OCI-LY7 (cell line): Measurements from ENCODE around the gene TPM2. TPM values are rescaled to one million over a fixed set of nuclear protein-coding genes. Genes with fewer than 3 reads are reported as not detected.

Source experiments
- BruUV-seq: library from RNA; stranded (reverse); fragments of 400-500 nt; replicated peaks from 2 replicates; lab custom pipeline; 2021; lab: Mats Ljungman, UMichigan
- CTCF ChIA-PET: fragments of 300-600 bp; sonication (Branson Sonifier 250); formaldehyde crosslinking; loops from one replicate; lab custom pipeline; 2022; ENCODE audit warnings: antibody characterized with exemption; ENCODE audit not compliant: unreplicated experiment; lab: Charles Lee
- POLR2A ChIA-PET: fragments of 300-600 bp; sonication (Branson Sonifier 250); formaldehyde crosslinking; loops from one replicate; lab custom pipeline; 2022; ENCODE audit warnings: antibody characterized with exemption; lab: Charles Lee
- DNase-seq: peaks from one replicate; pipeline ENCODE4 v3.0.0-alpha.2; 2015; ENCODE audit warnings: low spot score
- H2AFZ ChIP-seq: fragments of 200-600 bp; sonication (generic), shearing (Covaris generic); 2 replicates; pipeline ENCODE4 v1.6.1; 2014; ENCODE audit warnings: mild to moderate bottlenecking, antibody characterized with exemption, low read length, moderate library complexity
- H3K27ac ChIP-seq: fragments of 200-600 bp; sonication (generic); 2 replicates; pipeline ENCODE4 v1.5.1; 2014; ENCODE audit warnings: mixed run types, low read depth, mild to moderate bottlenecking, moderate library complexity, low read length, inconsistent platforms; ENCODE audit not compliant: poor library complexity, severe bottlenecking
- H3K36me3 ChIP-seq: fragments of 200-600 bp; sonication (generic); 2 replicates; pipeline ENCODE4 v1.6.1; 2014; ENCODE audit warnings: mild to moderate bottlenecking, antibody characterized with exemption, low read length, moderate library complexity, mixed read lengths; ENCODE audit not compliant: insufficient read depth
- H3K4me1 ChIP-seq: fragments of 200-600 bp; sonication (generic); 2 replicates; pipeline ENCODE4 v1.5.1; 2014; ENCODE audit warnings: mild to moderate bottlenecking, low read length; ENCODE audit not compliant: insufficient read depth, poor library complexity, severe bottlenecking
- H3K4me2 ChIP-seq: fragments of 200-600 bp; sonication (generic); 2 replicates; pipeline ENCODE4 v1.6.1; 2014; ENCODE audit warnings: mild to moderate bottlenecking, low read length
- H3K4me3 ChIP-seq: fragments of 200-600 bp; sonication (generic); 2 replicates; pipeline ENCODE4 v1.5.1; 2014; ENCODE audit warnings: mild to moderate bottlenecking, low read depth, low read length; ENCODE audit not compliant: poor library complexity, severe bottlenecking
- H3K79me2 ChIP-seq: fragments of 200-600 bp; sonication (generic); 2 replicates; pipeline ENCODE4 v1.6.1; 2016; ENCODE audit warnings: low read depth, mild to moderate bottlenecking, low read length, moderate library complexity, mixed read lengths; ENCODE audit not compliant: insufficient read depth
- H3K9me2 ChIP-seq: fragments of 200-600 bp; sonication (generic); 2 replicates; pipeline ENCODE4 v1.6.1; 2016; ENCODE audit warnings: mild to moderate bottlenecking, low read length, mixed read lengths; ENCODE audit not compliant: insufficient read depth
- H3K9me3 ChIP-seq: fragments of 200-600 bp; sonication (generic); 2 replicates; pipeline ENCODE4 v1.6.1; 2014; ENCODE audit warnings: mild to moderate bottlenecking, mixed run types, low read length, mixed read lengths
- H4K20me1 ChIP-seq: fragments of 200-600 bp; sonication (generic); 2 replicates; pipeline ENCODE4 v1.6.1; 2014; ENCODE audit warnings: mild to moderate bottlenecking, antibody characterized with exemption, low read length, moderate library complexity, mixed read lengths; ENCODE audit not compliant: insufficient read depth
- EZH2phosphoT487 ChIP-seq: fragments of 200-600 bp; sonication (generic); IDR thresholded peaks from 2 replicates; pipeline ENCODE4 v1.6.1; 2018; ENCODE audit warnings: low read depth, borderline replicate concordance, mild to moderate bottlenecking, mixed run types, antibody characterized with exemption, low read length, moderate library complexity, mixed read lengths
- intact Hi-C: fragments of 100-400 bp; cut with micrococcal nuclease; formaldehyde crosslinking; loops from one replicate; pipeline ENCODE4 v1.10.0; 2022; ENCODE audit not compliant: unreplicated experiment
- total RNA-seq, 2 experiments: library from RNA; depleted of rRNA in 1 of 2; stranded (reverse); fragments of >200 nt in 1 of 2; shearing (Covaris generic) in 1 of 2; gene quantifications; 2 replicates each; pipeline ENCODE4 v1.2.3, GENCODE V29; 2014 to 2022
- TF ChIP-seq, protein P1 (sequence below): fragments of 200-600 bp; sonication (generic); conservative IDR thresholded peaks from 2 replicates; pipeline ENCODE4 v1.5.1; 2014; ENCODE audit warnings: mild to moderate bottlenecking, antibody characterized with exemption, low read length, moderate library complexity, mixed read lengths

The TPM2 gene
- total RNA-seq, 2 experiments from 2014 or later: 2.5 TPM; not detected in 1

DNA sequence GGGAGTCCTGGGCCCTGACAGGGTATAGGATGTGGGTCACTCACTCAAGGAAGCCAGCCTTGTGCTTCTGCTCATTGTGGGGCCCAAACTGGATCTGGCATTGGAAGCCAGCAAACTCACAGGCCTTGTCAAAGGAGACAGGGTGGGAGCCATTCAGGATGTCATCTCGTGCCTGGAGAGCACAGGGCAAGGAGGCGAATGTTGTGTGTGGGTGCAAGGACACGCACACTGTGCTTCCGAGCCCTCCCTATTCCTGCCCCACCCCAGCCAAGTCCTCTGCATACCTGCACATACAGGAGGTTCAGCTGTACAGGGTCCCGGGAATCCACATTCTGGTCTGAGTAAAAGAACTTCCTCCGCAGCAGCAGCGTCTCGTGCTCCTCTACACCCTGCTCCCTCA is 34.2 kb upstream of the TPM2 start:
- TF ChIP-seq, protein P1, sequence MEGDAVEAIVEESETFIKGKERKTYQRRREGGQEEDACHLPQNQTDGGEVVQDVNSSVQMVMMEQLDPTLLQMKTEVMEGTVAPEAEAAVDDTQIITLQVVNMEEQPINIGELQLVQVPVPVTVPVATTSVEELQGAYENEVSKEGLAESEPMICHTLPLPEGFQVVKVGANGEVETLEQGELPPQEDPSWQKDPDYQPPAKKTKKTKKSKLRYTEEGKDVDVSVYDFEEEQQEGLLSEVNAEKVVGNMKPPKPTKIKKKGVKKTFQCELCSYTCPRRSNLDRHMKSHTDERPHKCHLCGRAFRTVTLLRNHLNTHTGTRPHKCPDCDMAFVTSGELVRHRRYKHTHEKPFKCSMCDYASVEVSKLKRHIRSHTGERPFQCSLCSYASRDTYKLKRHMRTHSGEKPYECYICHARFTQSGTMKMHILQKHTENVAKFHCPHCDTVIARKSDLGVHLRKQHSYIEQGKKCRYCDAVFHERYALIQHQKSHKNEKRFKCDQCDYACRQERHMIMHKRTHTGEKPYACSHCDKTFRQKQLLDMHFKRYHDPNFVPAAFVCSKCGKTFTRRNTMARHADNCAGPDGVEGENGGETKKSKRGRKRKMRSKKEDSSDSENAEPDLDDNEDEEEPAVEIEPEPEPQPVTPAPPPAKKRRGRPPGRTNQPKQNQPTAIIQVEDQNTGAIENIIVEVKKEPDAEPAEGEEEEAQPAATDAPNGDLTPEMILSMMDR: no peak
- TF ChIP-seq EZH2phosphoT487: no peak
- Histone ChIP-seq H3K36me3 (peaks cover 81% of the 10 kb centered on the region), H3K79me2 (peaks cover 22% of the 10 kb centered on the region), H3K9me3 (no peaks in the 10 kb centered on the region), H3K4me1 (peaks cover 25% of the 10 kb centered on the region), H3K27ac (no peak overlapping the region), H3K4me2 (no peak overlapping the region), H4K20me1 (peaks cover 4% of the 10 kb centered on the region; the same call in 1 of the 2 replicates), H3K4me3 (no peak overlapping the region), H3K9me2 (no peaks in the 10 kb centered on the region), H2AFZ (no peak overlapping the region)
- intact Hi-C loops: no loop called here
- no peak for DNase-seq
- POLR2A ChIA-PET: no interaction called here
- CTCF ChIA-PET: interaction anchor here (0.6 kb wide), 1 partner anchor 30 kb away, joined by 4 read pairs; no protein-coding TSS in a partner anchor
- no TSS peak for BruUV-seq

DNA sequence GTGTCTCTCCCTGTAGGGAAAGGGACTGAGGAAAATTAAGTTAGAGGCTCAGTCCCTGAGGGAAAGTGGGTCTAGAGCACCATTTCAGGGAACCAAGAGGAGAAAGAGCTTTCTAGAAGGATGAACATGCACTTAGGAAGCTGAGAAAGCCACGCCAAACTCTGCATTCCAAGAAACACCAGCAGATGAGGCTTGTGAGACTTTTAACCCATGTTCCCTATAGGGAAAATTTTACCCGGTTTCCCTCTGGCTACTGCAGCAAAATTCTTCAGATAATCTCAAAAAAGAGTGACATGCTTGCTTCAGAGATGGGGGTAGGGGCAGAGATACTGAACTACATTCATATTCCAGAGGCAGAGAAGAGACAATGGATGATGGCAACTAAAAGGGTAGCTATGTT is 33.7 kb upstream of the TPM2 start:
- peaks cover 4% of the 10 kb centered on the region; the same call in 1 of the 2 replicates for H4K20me1 ChIP-seq
- no peak overlapping the region for H2AFZ ChIP-seq
- no peak overlapping the region for H3K4me2 ChIP-seq
- H3K79me2 ChIP-seq: peaks cover 17% of the 10 kb centered on the region
- H3K9me3 ChIP-seq: no peaks in the 10 kb centered on the region
- BruUV-seq: no TSS peak
- ChIA-PET CTCF (interaction anchor here (0.5 to 0.6 kb wide), 2 partner anchors 30 to 33 kb away, joined by 4 read pairs; no protein-coding TSS in a partner anchor), POLR2A (no interaction called here)
- peaks cover 86% of the 10 kb centered on the region for H3K36me3 ChIP-seq
- intact Hi-C loops: no loop called here
- no peaks in the 10 kb centered on the region for H3K9me2 ChIP-seq
- peaks cover 20% of the 10 kb centered on the region for H3K4me1 ChIP-seq
- TF ChIP-seq EZH2phosphoT487: no peak
- TF ChIP-seq, protein P1: no peak
- no peak for DNase-seq
- H3K27ac ChIP-seq: no peak overlapping the region
- no peak overlapping the region for H3K4me3 ChIP-seq

DNA sequence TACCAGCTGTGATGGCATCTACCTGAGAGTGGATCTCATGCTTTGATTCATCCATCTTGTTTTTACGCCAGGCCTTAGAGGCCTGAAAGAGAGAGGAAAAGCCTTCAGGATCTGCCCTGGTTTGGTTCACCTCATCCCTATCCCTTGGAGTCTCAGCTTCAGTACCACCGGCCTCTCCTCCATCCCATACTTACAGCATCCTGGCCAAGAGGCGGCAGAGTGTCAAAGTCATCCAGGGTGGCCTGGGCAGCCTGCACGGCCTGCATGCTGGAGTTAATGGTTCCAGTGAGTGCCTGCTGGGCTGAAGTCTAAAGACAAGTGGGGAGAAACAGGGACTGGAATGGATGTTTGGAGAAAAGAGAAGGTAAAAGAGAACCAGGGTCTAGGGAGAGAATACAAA is 29.8 kb upstream of the TPM2 start:
- ChIA-PET POLR2A (no interaction called here), CTCF (interaction anchor here (1.0 kb wide), 1 partner anchor 95 kb away, joined by 3 read pairs; the partner anchor contains the start of gene HINT2)
- no peaks in the 10 kb centered on the region for H4K20me1 ChIP-seq
- H3K4me1 ChIP-seq: no peaks in the 10 kb centered on the region
- no peak for DNase-seq
- intact Hi-C loops: no loop called here
- TSS peak; percentile 72 for BruUV-seq
- no peak overlapping the region for H3K4me2 ChIP-seq
- H3K27ac ChIP-seq: no peak overlapping the region
- peaks cover 99% of the 10 kb centered on the region for H3K36me3 ChIP-seq
- no peak for TF ChIP-seq EZH2phosphoT487
- TF ChIP-seq, protein P1: no peak
- H3K9me3 ChIP-seq: no peaks in the 10 kb centered on the region
- H3K79me2 ChIP-seq: no peaks in the 10 kb centered on the region
- no peak overlapping the region for H3K4me3 ChIP-seq
- H3K9me2 ChIP-seq: no peaks in the 10 kb centered on the region
- no peak overlapping the region for H2AFZ ChIP-seq
